Esophagus (tissue), 2 donors: ENCODE data around the gene HIVEP1. TPM values are rescaled to one million over a fixed set of nuclear protein-coding genes. Genes with fewer than 3 reads are reported as not detected.

Source experiments
- H3K27ac ChIP-seq, 2 donors: one replicate each; pipeline ENCODE4 v1.5.1; 2013; ENCODE audit warnings: low read depth in 2 of 2, mild to moderate bottlenecking in 2 of 2, inconsistent platforms in 1 of 2, low read length in 1 of 2, moderate library complexity in 1 of 2
- H3K27me3 ChIP-seq, 2 donors: one replicate each; pipeline ENCODE4 v1.6.1; 2013; ENCODE audit warnings: low read length in 2 of 2, control low read depth in 1 of 2, mild to moderate bottlenecking in 1 of 2; ENCODE audit not compliant: insufficient read depth in 2 of 2, control insufficient read depth in 1 of 2
- H3K36me3 ChIP-seq, 2 donors: one replicate each; pipeline ENCODE4 v1.6.1; 2013; ENCODE audit warnings: low read length in 1 of 2; ENCODE audit not compliant: control insufficient read depth in 2 of 2, insufficient read depth in 2 of 2
- H3K4me1 ChIP-seq, 2 donors: one replicate each; pipeline ENCODE4 v1.6.1; 2013; ENCODE audit warnings: low read length in 1 of 2; ENCODE audit not compliant: control insufficient read depth in 2 of 2, insufficient read depth in 2 of 2
- H3K4me3 ChIP-seq, 2 donors: one replicate each; pipeline ENCODE4 v1.5.1; 2013; ENCODE audit warnings: low read length in 2 of 2, mild to moderate bottlenecking in 2 of 2, low read depth in 1 of 2, moderate library complexity in 1 of 2
- H3K9me3 ChIP-seq, 2 donors: one replicate each; pipeline ENCODE4 v1.6.1; 2013; ENCODE audit warnings: mild to moderate bottlenecking in 2 of 2, low read depth in 1 of 2, low read length in 1 of 2, moderate library complexity in 1 of 2; ENCODE audit not compliant: control insufficient read depth in 2 of 2, insufficient read depth in 1 of 2
- WGBS, 2 donors: extraction: QIAGEN DNeasy Blood & Tissue Kit; methylation state at CpG; one replicate each; pipeline ENCODE4 v1.1.7; 2013; 5-methylcytosine and 5-hydroxymethylcytosine counted together
- polyA plus RNA-seq, 2 donors: library from polyadenylated mRNA; stranded (reverse); fragments of 200-250 nt; gene quantifications; one replicate each; pipeline ENCODE4 v1.2.3, GENCODE V29; 2013
- donor health status: healthy with polysubstance abuse.
- donor health status: Bipolar disorder and iron deficiency.

Gene HIVEP1
- polyA plus RNA-seq, 2 donors: 4.0 to 7.8 TPM

DNA sequence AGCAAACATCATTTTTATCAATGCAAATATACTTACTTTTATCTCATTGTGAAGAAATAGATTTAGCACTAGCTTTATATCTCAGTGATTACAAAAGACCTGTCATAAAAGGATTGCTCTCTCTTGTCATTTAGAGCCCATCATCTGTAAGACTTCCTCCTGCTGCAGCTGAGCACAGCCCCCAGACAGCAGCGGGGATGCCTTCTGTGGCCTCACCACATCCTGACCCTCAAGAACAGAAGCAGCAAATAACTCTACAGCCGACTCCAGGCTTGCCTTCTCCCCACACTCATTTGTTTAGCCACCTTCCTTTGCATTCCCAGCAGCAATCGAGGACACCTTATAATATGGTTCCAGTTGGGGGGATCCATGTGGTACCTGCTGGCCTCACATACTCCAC, 151.0 kb downstream of the HIVEP1 start:
- Histone ChIP-seq H3K27ac (no peak overlapping the region), H3K4me3 (no peak overlapping the region), H3K36me3 (peaks cover 9 to 14% of the 10 kb centered on the region in 2 donors), H3K4me1 (no peaks in the 10 kb centered on the region), H3K27me3 (no peaks in the 10 kb centered on the region), H3K9me3 (no peaks in the 10 kb centered on the region)
- whole genome bisulfite sequencing, 2 donors: 72 to 80% methylated on average over 3 of the region's 3 CpGs

DNA sequence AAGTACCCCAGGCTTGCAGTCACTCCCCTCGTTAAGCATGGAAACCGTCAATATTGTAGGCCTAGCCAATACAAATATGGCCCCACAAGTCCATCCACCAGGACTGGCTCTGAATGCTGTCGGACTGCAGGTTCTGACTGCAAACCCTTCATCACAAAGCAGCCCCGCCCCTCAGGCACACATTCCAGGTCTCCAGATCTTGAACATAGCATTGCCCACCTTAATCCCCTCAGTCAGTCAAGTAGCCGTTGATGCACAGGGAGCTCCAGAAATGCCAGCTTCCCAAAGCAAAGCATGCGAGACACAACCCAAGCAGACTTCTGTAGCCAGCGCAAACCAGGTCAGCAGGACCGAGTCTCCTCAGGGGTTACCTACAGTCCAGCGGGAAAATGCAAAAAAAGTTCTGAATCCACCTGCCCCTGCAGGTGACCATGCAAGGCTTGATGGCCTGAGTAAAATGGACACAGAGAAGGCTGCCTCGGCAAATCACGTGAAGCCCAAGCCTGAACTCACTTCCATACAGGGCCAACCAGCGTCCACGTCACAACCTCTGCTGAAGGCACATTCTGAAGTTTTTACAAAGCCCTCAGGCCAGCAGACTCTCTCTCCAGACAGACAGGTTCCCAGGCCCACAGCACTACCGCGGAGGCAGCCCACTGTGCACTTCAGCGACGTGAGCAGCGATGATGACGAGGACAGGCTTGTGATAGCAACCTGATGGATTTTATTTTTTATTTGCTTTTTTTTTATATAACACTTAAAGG, 151.8 kb downstream of the HIVEP1 start:
- H3K4me1 ChIP-seq: no peaks in the 10 kb centered on the region
- peaks cover 9 to 14% of the 10 kb centered on the region in 2 donors for H3K36me3 ChIP-seq
- WGBS, 2 donors: 96 to 97% methylated on average over 19 of the region's 19 CpGs

DNA sequence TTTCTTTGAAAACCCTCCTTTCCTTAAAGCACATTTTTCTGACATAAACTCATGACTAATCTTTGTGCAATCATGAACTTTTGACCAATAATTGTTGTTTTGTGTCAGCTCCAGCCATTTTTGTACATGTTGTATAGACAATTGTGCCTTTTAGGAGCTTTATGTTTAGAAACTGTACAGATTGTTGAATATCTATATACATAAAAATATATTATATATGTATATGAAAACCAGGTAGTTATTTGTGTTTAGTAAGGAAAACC, 152.3 kb downstream of the HIVEP1 start:
- Histone ChIP-seq H3K4me1 (no peaks in the 10 kb centered on the region), H3K9me3 (no peaks in the 10 kb centered on the region), H3K4me3 (no peak overlapping the region), H3K27me3 (no peaks in the 10 kb centered on the region), H3K36me3 (peaks cover 9 to 14% of the 10 kb centered on the region in 2 donors), H3K27ac (no peak overlapping the region)

More for the DNA sequence above, 151.8 kb downstream of the HIVEP1 start:
- H3K27me3 ChIP-seq: no peaks in the 10 kb centered on the region
- H3K4me3 ChIP-seq: no peak overlapping the region
- no peaks in the 10 kb centered on the region for H3K9me3 ChIP-seq
- no peak overlapping the region for H3K27ac ChIP-seq

DNA sequence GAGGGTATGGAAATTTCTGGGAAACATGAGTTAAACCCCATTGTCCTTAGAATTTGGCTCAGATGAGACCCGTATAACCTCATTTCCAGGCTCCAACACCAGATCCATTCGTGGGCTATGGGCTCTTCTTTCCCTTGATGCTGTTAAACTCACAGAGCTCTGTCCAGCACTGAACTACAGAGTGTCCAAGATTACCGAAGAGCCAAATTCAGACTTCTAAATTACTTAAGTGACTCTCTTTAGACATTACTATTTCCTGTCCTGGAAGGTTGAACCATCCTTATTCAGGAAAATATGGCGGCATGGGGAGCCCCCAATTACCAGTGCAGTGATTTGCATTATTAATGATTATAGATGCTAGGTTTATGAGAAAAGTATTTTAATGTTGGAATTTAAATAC, 153.2 kb downstream of the HIVEP1 start:
- H3K27me3 ChIP-seq: no peaks in the 10 kb centered on the region
- peak overlapping the region in 1 of 2 donors; percentile 22 for H3K27ac ChIP-seq
- peaks cover 9 to 14% of the 10 kb centered on the region in 2 donors for H3K36me3 ChIP-seq
- H3K9me3 ChIP-seq: no peaks in the 10 kb centered on the region
- WGBS, 2 donors: 89 to 91% methylated on average over 4 of the region's 4 CpGs
- no peak overlapping the region for H3K4me3 ChIP-seq
- H3K4me1 ChIP-seq: no peaks in the 10 kb centered on the region

DNA sequence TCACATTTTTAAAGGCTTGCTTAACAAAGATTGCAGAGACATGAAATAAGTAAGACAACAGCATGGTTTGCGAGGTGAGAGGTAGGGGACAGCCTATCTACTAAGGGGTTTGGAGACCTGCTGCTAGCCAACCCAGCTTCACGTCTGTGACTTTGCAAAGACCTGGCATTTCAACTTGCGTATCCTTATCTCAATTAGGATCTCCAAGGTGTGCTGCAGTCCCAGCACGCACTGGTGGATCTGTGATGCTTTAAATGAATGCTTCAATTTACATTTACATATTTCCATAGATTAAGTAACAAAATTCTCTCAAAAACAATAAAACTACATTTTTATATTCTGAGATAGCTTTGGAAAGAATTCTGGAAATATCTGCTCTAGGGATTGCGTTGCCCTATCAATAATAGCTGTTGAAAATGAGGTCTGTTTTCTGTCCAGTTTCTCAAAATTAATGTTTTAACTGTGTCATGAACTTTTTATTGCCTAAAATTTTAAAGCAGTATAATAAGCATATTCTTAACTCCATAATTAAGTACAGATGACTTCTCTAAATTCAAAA, 153.7 kb downstream of the HIVEP1 start:
- no peaks in the 10 kb centered on the region for H3K27me3 ChIP-seq

DNA sequence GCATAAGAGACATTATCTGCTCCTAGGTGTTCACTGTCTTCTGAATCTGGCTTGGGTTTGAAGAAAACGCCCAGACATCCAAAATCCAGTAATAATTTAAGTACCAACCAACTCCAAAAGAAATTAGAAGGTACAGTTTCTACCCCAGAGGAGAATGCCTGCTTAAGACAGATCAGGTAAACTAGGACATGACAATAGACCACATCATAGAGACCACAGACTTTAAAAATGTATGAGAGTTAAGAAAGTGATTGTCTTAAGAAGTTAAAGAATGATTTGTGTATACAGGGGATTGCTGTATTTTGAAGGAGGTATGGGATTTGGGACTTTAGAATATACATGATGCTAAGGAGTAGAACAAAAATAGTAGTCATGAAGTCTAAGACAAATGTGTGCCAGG, 157.3 kb downstream of the HIVEP1 start:
- WGBS, 2 donors: 84 to 88% methylated on average over 1 of the region's 1 CpG
- peaks cover 0 to 2% of the 10 kb centered on the region in 2 donors for H3K4me1 ChIP-seq
- H3K27me3 ChIP-seq: no peaks in the 10 kb centered on the region

More for the DNA sequence above, 153.7 kb downstream of the HIVEP1 start:
- peaks cover 0 to 2% of the 10 kb centered on the region in 2 donors for H3K4me1 ChIP-seq
- H3K27ac ChIP-seq: no peak overlapping the region
- peaks cover 9 to 14% of the 10 kb centered on the region in 2 donors for H3K36me3 ChIP-seq
- no peaks in the 10 kb centered on the region for H3K9me3 ChIP-seq
- 88 to 91% methylated on average over 5 of the region's 5 CpGs for WGBS, 2 donors
- no peak overlapping the region for H3K4me3 ChIP-seq

DNA sequence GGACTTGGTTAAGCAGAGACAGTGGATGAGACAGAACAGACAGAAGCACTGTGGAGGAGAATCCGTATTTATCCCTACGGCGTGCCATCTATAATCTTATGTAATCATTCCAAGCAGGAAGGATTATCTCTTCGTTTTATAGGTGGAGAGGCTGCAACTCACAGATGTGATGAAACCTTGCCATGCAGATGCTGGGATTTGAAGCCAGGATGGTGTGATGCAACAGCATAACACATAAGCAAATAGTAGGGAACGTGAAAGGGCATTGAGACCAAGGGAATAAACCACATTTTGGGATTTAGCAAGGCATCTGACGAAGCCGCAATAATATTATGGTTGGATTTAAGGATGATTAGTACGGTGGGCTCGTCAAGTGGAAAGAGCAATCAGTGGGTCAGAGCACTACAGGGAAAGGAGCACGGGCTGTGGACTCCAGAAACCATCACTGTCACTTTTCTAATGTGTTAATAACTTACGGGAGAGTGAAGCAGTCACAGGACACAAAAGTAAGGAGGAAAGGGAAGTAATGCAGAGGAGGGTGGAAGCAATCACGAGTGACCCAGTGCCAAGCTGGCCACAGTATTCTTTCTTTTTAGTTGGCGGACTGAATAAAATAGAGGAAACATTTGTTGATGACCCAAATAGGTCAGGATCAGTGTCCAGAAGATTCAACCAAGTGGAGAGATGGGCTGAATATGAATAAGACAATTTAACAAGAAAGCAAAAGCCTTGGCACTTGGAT, 158.4 kb downstream of the HIVEP1 start:
- peaks cover 0 to 2% of the 10 kb centered on the region in 2 donors for H3K4me1 ChIP-seq
- H3K27ac ChIP-seq: no peak overlapping the region
- no peaks in the 10 kb centered on the region for H3K36me3 ChIP-seq
- no peaks in the 10 kb centered on the region for H3K9me3 ChIP-seq
- no peak overlapping the region for H3K4me3 ChIP-seq
- WGBS, 2 donors: 81 to 84% methylated on average over 13 of the region's 13 CpGs
- H3K27me3 ChIP-seq: no peaks in the 10 kb centered on the region

More for the DNA sequence above, 157.3 kb downstream of the HIVEP1 start:
- no peaks in the 10 kb centered on the region for H3K9me3 ChIP-seq
- no peak overlapping the region for H3K4me3 ChIP-seq
- no peaks in the 10 kb centered on the region for H3K36me3 ChIP-seq
- H3K27ac ChIP-seq: no peak overlapping the region

DNA sequence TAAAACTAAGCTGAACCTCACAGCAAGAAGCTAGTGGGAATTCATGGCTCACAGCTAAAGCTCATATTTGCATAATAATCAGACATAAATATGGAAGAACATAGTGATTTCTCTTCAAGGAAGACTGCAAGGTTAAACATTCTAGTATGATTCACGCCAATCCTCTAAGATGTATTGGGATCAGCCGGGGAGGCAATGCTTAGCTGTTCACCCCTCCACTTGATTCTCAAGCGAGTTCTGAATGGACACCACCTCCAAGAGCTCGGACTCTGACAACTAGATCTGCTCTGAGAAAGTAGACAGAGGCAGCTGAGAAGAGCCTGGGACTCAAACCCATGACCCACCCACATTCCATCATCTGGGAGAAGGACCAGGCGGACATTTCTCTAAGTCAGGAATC, 159.6 kb downstream of the HIVEP1 start:
- WGBS, 2 donors: 94 to 95% methylated on average over 5 of the region's 5 CpGs
- no peaks in the 10 kb centered on the region for H3K27me3 ChIP-seq
- H3K4me1 ChIP-seq: peaks cover 0 to 2% of the 10 kb centered on the region in 2 donors
- H3K27ac ChIP-seq: no peak overlapping the region
- no peaks in the 10 kb centered on the region for H3K9me3 ChIP-seq
- H3K4me3 ChIP-seq: no peak overlapping the region
- H3K36me3 ChIP-seq: no peaks in the 10 kb centered on the region

DNA sequence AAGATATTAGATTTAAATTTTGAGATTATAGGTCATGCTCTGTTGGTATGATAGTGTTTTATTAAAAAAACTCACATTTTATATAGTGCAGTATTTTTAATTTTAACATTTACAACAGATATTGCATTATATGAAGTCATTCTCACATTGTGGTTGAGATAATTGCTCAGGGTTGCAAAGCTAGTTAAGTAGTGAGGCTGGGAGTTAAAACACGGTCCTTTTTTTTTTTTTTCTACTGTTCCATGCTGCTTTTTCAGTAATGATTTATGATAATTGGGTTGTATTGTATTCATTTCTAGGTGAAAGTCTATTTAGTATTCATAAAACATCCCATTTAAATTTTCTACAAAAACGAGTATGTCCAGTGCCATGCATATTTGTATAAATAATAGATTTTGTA, 160.5 kb downstream of the HIVEP1 start:
- Histone ChIP-seq H3K4me3 (no peak overlapping the region), H3K4me1 (peaks cover 0 to 2% of the 10 kb centered on the region in 2 donors), H3K27ac (no peak overlapping the region), H3K9me3 (peaks cover 0 to 2% of the 10 kb centered on the region in 2 donors), H3K27me3 (no peaks in the 10 kb centered on the region), H3K36me3 (no peaks in the 10 kb centered on the region)
- WGBS, 2 donors: 54 to 56% methylated on average over 2 of the region's 2 CpGs
